ENCODE data around the gene SLC2A9. TPM values are rescaled to one million over a fixed set of nuclear protein-coding genes. Genes with fewer than 3 reads are reported as not detected.

The SLC2A9 gene
- total RNA-seq, 2 experiments from 2014 or later = 0.54 TPM

DNA sequence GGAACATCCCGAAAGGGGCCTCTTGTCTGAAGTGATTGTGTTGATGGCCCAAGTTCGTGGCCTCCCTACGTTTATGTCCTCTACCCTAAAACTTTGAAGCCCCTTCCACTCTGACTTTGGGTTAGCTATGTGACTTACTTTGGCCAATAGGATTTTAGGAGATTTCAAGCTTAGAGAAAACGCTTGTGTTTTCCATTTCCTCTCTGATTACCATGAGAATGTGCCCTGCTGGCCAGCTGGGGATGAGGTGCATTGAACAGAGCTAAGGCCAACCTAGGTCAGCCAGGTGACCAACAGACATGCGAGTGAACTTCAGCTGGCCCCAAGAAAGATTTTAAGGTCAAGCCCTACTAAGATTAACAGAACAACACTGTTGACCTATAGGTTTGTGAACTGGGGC, 82.4 kb downstream of the SLC2A9 start:
- Mint-ChIP-seq H3K4me3 (no peak overlapping the region), H3K9me3 (no peaks in the 10 kb centered on the region), H3K4me1 (ENCODE audit: low read depth) (no peaks in the 10 kb centered on the region), H3K27me3 (no peaks in the 10 kb centered on the region), H3K36me3 (ENCODE audit: low read depth) (no peaks in the 10 kb centered on the region), H3K27ac (no peak overlapping the region)
- CTCF ChIA-PET = no interaction called here
- POLR2A ChIA-PET = no interaction called here
- intact Hi-C loops (cut with micrococcal nuclease) = no loop called here
- DNase-seq (no peak), ATAC-seq (no peak)
- TF ChIP-seq, protein P1, sequence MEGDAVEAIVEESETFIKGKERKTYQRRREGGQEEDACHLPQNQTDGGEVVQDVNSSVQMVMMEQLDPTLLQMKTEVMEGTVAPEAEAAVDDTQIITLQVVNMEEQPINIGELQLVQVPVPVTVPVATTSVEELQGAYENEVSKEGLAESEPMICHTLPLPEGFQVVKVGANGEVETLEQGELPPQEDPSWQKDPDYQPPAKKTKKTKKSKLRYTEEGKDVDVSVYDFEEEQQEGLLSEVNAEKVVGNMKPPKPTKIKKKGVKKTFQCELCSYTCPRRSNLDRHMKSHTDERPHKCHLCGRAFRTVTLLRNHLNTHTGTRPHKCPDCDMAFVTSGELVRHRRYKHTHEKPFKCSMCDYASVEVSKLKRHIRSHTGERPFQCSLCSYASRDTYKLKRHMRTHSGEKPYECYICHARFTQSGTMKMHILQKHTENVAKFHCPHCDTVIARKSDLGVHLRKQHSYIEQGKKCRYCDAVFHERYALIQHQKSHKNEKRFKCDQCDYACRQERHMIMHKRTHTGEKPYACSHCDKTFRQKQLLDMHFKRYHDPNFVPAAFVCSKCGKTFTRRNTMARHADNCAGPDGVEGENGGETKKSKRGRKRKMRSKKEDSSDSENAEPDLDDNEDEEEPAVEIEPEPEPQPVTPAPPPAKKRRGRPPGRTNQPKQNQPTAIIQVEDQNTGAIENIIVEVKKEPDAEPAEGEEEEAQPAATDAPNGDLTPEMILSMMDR (IDR thresholded peaks at IDR 0.05) = no peak

DNA sequence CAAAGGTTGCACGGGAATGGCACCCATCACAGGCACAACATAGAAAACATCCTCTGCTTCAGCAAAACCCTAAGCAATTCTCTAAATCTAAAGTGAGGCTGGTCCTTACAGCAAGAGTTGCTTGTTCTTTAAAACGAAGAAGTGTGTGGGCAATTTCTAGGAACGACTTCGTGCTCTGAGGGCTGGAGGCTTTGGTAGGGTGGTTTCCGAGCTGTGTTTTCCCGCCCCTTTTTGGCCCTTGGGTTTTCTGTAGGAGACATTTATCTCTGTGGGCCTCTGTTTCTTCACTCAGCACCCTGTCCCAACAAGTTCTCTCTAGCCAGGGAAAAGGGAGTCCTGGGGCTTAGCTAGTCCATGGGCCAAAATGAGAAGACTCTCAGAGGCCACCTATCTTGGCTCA, 84.2 kb downstream of the SLC2A9 start:
- TF ChIP-seq, protein P1 (IDR thresholded peaks at IDR 0.05) = no peak
- ATAC-seq = peak; percentile 13
- no peak overlapping the region for H3K4me3 Mint-ChIP-seq
- H3K27ac Mint-ChIP-seq = no peak overlapping the region
- ChIA-PET POLR2A (no interaction called here), CTCF (interaction anchor here (1.3 kb wide), 1 partner anchor 76 kb away, joined by 3 read pairs; no protein-coding TSS in a partner anchor)
- no peaks in the 10 kb centered on the region for H3K36me3 Mint-ChIP-seq (ENCODE audit: low read depth)
- H3K9me3 Mint-ChIP-seq = no peaks in the 10 kb centered on the region
- no peaks in the 10 kb centered on the region for H3K4me1 Mint-ChIP-seq (ENCODE audit: low read depth)
- no peaks in the 10 kb centered on the region for H3K27me3 Mint-ChIP-seq
- DNase-seq = peak; percentile 14
- intact Hi-C loops (cut with micrococcal nuclease) = no loop called here

DNA sequence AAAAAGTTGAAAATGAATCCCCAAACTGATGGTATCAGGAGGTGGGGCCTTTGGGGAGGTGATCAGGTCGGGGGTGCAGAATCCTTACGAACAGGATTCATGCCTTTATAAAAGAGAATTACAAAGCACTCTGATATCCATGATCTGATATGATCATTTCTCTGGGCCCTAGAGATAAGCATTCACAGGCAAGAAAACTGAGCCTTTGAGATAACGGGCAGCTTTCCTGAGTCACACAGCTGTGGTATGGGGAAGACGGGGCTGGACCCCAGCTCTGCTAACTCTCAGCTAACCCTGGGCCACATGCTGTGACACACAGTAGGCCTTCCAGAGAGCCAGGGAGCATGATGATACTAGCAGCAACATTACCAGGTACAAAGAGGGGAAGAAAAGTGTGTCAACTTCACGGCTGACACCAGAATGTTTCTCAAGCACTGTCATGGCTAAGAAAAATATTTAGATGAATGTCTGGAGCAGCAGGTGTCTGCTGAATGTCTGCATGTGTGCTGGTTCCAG, 85.1 kb downstream of the SLC2A9 start:
- TF ChIP-seq, protein P1 (IDR thresholded peaks at IDR 0.05) = no peak
- no peak for DNase-seq
- H3K36me3 Mint-ChIP-seq (ENCODE audit: low read depth) = no peaks in the 10 kb centered on the region
- H3K27ac Mint-ChIP-seq = no peak overlapping the region
- POLR2A ChIA-PET = no interaction called here
- intact Hi-C loops (cut with micrococcal nuclease) = no loop called here
- no peak overlapping the region for H3K4me3 Mint-ChIP-seq
- no peak for ATAC-seq
- CTCF ChIA-PET = interaction anchor here (1.3 kb wide), 1 partner anchor 77 kb away, joined by 3 read pairs; no protein-coding TSS in a partner anchor
- no peaks in the 10 kb centered on the region for H3K9me3 Mint-ChIP-seq
- H3K4me1 Mint-ChIP-seq (ENCODE audit: low read depth) = no peaks in the 10 kb centered on the region
- H3K27me3 Mint-ChIP-seq = no peaks in the 10 kb centered on the region

DNA sequence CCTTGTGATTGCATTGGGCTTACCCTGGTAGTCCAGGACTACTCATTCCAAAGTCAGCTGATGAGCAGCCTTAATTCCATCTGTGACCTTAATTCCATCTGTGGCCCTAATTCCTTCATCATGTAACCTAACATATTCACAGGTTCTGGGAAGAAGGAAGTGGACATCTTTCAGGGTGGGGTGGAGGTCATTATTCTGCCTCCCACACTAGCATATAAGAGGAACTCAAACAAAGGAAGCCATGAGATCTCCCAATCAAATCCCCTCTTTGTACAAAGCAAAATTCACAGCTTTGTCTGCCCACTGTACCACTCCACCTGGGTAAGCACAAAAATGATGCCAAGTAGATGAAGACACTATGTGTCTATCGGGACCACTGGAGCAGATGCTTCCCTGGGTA, 87.3 kb downstream of the SLC2A9 start:
- CTCF ChIA-PET = no interaction called here
- Mint-ChIP-seq H3K4me3 (no peak overlapping the region), H3K36me3 (ENCODE audit: low read depth) (no peaks in the 10 kb centered on the region), H3K27ac (no peak overlapping the region), H3K9me3 (no peaks in the 10 kb centered on the region), H3K27me3 (no peaks in the 10 kb centered on the region), H3K4me1 (ENCODE audit: low read depth) (no peaks in the 10 kb centered on the region)
- intact Hi-C loops (cut with micrococcal nuclease) = no loop called here
- DNase-seq (no peak), ATAC-seq (no peak)
- POLR2A ChIA-PET = no interaction called here
- TF ChIP-seq, protein P1 (IDR thresholded peaks at IDR 0.05) = no peak

DNA sequence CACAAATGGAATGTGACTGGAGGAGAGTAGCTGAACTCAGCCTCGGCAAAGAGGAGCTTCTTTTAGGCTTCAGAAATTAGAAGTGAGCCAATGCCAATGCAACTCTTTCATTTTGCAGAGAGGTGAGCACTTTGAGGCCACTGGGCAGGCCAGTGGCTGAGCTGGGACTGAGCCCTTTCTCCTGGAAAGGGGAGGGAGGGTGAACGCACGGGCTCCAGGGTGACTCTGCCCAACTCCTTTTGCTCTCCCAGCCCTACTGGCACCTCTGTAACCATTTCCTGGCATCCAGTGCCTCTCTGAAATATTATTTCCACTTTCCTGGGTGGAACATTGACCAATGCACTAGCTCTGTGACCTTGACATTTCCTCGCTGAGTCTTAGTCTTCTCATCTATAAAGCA, 88.1 kb downstream of the SLC2A9 start:
- ChIA-PET POLR2A (no interaction called here), CTCF (interaction anchor here (1.2 kb wide), 1 partner anchor 9 kb away, joined by 4 read pairs; no protein-coding TSS in a partner anchor)
- H3K4me3 Mint-ChIP-seq = no peak overlapping the region
- TF ChIP-seq, protein P1 (IDR thresholded peaks at IDR 0.05) = no peak
- no peak overlapping the region for H3K27ac Mint-ChIP-seq
- H3K4me1 Mint-ChIP-seq (ENCODE audit: low read depth) = no peaks in the 10 kb centered on the region
- ATAC-seq = no peak
- H3K9me3 Mint-ChIP-seq = no peaks in the 10 kb centered on the region
- DNase-seq = no peak
- H3K27me3 Mint-ChIP-seq = no peaks in the 10 kb centered on the region
- intact Hi-C loops (cut with micrococcal nuclease) = no loop called here
- H3K36me3 Mint-ChIP-seq (ENCODE audit: low read depth) = no peaks in the 10 kb centered on the region

All from activated CD8-positive, alpha-beta T cell treated with anti-CD3 and anti-CD28 coated beads for 36 hours (primary cell).